Lower leg skin (tissue), 4 donors: Measurements from ENCODE around the gene ULBP2. TPM values are rescaled to one million over a fixed set of nuclear protein-coding genes. Genes with fewer than 3 reads are reported as not detected.

Experiments
- DNase-seq, 2 donors: peaks; one replicate each; pipeline ENCODE4 v3.0.0-alpha.2; 2019; ENCODE audit warnings: low spot score in 2 of 2
- H3K4me3 ChIP-seq: fragments of 200-600 bp; sonication (generic); 2 replicates; pipeline ENCODE4 v1.5.1; 2017; ENCODE audit warnings: mild to moderate bottlenecking, low read depth; ENCODE audit not compliant: poor library complexity, severe bottlenecking
- CTCF ChIP-seq, 3 donors: fragments of 450-650 bp; IDR thresholded peaks; one replicate each; pipeline ENCODE4 v1.5.1; 2016; ENCODE audit warnings: antibody characterized with exemption in 3 of 3, mild to moderate bottlenecking in 3 of 3, moderate library complexity in 2 of 3
- POLR2A ChIP-seq, 2 donors: fragments of 450-650 bp; IDR thresholded peaks; one replicate each; pipeline ENCODE4 v1.6.1; 2016 to 2017; ENCODE audit warnings: antibody characterized with exemption in 2 of 2, mild to moderate bottlenecking in 1 of 2, moderate library complexity in 1 of 2
- WGBS, 2 donors: methylation state at CpG; one replicate each; pipeline ENCODE4 v1.1.5; 2018; 5-methylcytosine and 5-hydroxymethylcytosine counted together
- intact Hi-C: fragments of 100-400 bp; cut with DNase I; formaldehyde crosslinking; loops from one replicate; pipeline ENCODE4 v1.15.0; 2023; ENCODE audit warnings: low total_unique reads
- total RNA-seq, 4 donors: library from RNA; depleted of rRNA; stranded (reverse); fragments of >200 nt; gene quantifications; one replicate each; pipeline ENCODE4 v1.1.0, GENCODE V29; 2016

The ULBP2 gene
- total RNA-seq, 4 donors from 2014 or later = 0.25 to 0.68 TPM; not detected in 2

GRCh38 chr6:149901444-149902140, 40.2 kb upstream of the ULBP2 start:
- TF ChIP-seq POLR2A (IDR thresholded peaks at IDR 0.05) (no peak), CTCF (IDR thresholded peaks at IDR 0.05) (no peak)
- DNase-seq = no peak
- intact Hi-C loops = no loop called here
- H3K4me3 ChIP-seq = no peak overlapping the region
- WGBS, 2 donors = 65 to 69% methylated on average over 6 of the region's 6 CpGs

GRCh38 chr6:149903938-149904611, 37.7 kb upstream of the ULBP2 start:
- TF ChIP-seq CTCF (IDR thresholded peaks at IDR 0.05) = no peak
- no peak for TF ChIP-seq POLR2A (IDR thresholded peaks at IDR 0.05)
- H3K4me3 ChIP-seq = no peak overlapping the region
- WGBS, 2 donors = 65 to 72% methylated on average over 5 of the region's 5 CpGs
- DNase-seq = peak in 1 of 2 donors; percentile 83
- intact Hi-C loops = no loop called here

- peak in 1 of 2 donors; percentile 71 for DNase-seq
- H3K4me3 ChIP-seq = no peak overlapping the region
- no peak for TF ChIP-seq CTCF (IDR thresholded peaks at IDR 0.05)
- TF ChIP-seq POLR2A (IDR thresholded peaks at IDR 0.05) = no peak
- intact Hi-C loops = no loop called here
- 80 to 86% methylated on average over 12 to 13 of the region's 13 CpGs for WGBS, 2 donors
Measured at GRCh38 chr6:149904661-149905370, 37.0 kb upstream of the ULBP2 start.

GRCh38 chr6:149905371-149905910, 36.4 kb upstream of the ULBP2 start:
- intact Hi-C loops = no loop called here
- DNase-seq = peak in 1 of 2 donors; percentile 75
- WGBS, 2 donors = 80 to 84% methylated on average over 11 to 18 of the region's 18 CpGs
- no peak overlapping the region for H3K4me3 ChIP-seq
- no peak for TF ChIP-seq CTCF (IDR thresholded peaks at IDR 0.05)
- TF ChIP-seq POLR2A (IDR thresholded peaks at IDR 0.05) = no peak

- intact Hi-C loops = no loop called here
- TF ChIP-seq CTCF (IDR thresholded peaks at IDR 0.05) = no peak
- TF ChIP-seq POLR2A (IDR thresholded peaks at IDR 0.05) = no peak
- 66 to 70% methylated on average over 6 of the region's 6 CpGs for WGBS, 2 donors
- peak in 1 of 2 donors; percentile 82 for DNase-seq
- no peak overlapping the region for H3K4me3 ChIP-seq
Measured at GRCh38 chr6:149905911-149906371, 35.9 kb upstream of the ULBP2 start.
